PFSK-1 (cell line): Measurements from ENCODE around the gene CNIH3.

Experiments
- FOXP2 ChIP-seq: optimal IDR thresholded peaks from 2 replicates; pipeline ENCODE3; 2011; ENCODE audit warnings: borderline replicate concordance, control low read depth, inconsistent platforms; ENCODE audit not compliant: insufficient read depth; ENCODE audit errors: extremely low read length, extremely low read depth
- POLR2AphosphoS5 ChIP-seq: IDR thresholded peaks from 2 replicates; pipeline ENCODE4 v1.6.1; 2012; ENCODE audit warnings: low read depth, mild to moderate bottlenecking, control low read depth, low read length, moderate library complexity
- TAF1 ChIP-seq: IDR thresholded peaks from 2 replicates; pipeline ENCODE4 v1.6.1; 2012; ENCODE audit warnings: low read length, control low read depth, borderline replicate concordance; ENCODE audit not compliant: insufficient read depth
- TF ChIP-seq, protein P1 (sequence below), 2 experiments: IDR thresholded peaks; 2 replicates each; pipeline versions ENCODE4 v1.6.1 to v1.8.0; 2011 to 2012; ENCODE audit warnings: low read depth in 2 of 2, low read length in 2 of 2, control low read depth in 1 of 2, inconsistent platforms in 1 of 2, mild to moderate bottlenecking in 1 of 2, moderate library complexity in 1 of 2; ENCODE audit not compliant: insufficient read depth in 1 of 2

DNA sequence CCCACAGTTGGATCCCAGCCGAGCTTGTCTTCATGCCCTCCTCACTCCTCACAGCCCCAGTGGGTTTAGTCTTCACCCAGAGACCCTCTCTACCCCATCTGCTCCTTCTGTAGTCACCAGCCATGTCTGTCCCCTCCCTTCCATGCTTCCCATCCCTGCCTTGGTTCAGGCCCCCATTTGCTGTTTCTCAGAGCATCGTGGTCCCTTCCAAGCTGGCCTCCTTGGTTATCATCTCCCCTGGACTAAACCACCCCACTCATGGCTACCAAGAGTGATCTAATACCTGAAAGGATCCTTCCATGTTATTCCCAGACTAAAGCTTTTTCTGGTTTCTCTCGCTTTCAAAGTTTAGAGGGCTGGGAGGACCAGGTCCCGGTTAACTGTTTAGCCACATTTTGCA lies 8.3 kb downstream of the CNIH3 start:
- no peak for TF ChIP-seq TAF1
- TF ChIP-seq, protein P1, sequence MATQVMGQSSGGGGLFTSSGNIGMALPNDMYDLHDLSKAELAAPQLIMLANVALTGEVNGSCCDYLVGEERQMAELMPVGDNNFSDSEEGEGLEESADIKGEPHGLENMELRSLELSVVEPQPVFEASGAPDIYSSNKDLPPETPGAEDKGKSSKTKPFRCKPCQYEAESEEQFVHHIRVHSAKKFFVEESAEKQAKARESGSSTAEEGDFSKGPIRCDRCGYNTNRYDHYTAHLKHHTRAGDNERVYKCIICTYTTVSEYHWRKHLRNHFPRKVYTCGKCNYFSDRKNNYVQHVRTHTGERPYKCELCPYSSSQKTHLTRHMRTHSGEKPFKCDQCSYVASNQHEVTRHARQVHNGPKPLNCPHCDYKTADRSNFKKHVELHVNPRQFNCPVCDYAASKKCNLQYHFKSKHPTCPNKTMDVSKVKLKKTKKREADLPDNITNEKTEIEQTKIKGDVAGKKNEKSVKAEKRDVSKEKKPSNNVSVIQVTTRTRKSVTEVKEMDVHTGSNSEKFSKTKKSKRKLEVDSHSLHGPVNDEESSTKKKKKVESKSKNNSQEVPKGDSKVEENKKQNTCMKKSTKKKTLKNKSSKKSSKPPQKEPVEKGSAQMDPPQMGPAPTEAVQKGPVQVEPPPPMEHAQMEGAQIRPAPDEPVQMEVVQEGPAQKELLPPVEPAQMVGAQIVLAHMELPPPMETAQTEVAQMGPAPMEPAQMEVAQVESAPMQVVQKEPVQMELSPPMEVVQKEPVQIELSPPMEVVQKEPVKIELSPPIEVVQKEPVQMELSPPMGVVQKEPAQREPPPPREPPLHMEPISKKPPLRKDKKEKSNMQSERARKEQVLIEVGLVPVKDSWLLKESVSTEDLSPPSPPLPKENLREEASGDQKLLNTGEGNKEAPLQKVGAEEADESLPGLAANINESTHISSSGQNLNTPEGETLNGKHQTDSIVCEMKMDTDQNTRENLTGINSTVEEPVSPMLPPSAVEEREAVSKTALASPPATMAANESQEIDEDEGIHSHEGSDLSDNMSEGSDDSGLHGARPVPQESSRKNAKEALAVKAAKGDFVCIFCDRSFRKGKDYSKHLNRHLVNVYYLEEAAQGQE (IDR thresholded peaks at IDR 0.05; ENCODE audit: insufficient read depth in 1 of 2, low read depth in 2 of 2, low read length in 2 of 2), result no peak
- TF ChIP-seq FOXP2, result no peak
- no peak for TF ChIP-seq POLR2AphosphoS5
